ENCODE data around the gene TMED1. TPM values are rescaled to one million over a fixed set of nuclear protein-coding genes. Genes with fewer than 3 reads are reported as not detected.
A peak's percentile ranks its signal among the peaks of the same experiment; 100 is the strongest.

TMED1 gene
- total RNA-seq, 1 experiment from 2014 or later: 26.3 TPM

DNA sequence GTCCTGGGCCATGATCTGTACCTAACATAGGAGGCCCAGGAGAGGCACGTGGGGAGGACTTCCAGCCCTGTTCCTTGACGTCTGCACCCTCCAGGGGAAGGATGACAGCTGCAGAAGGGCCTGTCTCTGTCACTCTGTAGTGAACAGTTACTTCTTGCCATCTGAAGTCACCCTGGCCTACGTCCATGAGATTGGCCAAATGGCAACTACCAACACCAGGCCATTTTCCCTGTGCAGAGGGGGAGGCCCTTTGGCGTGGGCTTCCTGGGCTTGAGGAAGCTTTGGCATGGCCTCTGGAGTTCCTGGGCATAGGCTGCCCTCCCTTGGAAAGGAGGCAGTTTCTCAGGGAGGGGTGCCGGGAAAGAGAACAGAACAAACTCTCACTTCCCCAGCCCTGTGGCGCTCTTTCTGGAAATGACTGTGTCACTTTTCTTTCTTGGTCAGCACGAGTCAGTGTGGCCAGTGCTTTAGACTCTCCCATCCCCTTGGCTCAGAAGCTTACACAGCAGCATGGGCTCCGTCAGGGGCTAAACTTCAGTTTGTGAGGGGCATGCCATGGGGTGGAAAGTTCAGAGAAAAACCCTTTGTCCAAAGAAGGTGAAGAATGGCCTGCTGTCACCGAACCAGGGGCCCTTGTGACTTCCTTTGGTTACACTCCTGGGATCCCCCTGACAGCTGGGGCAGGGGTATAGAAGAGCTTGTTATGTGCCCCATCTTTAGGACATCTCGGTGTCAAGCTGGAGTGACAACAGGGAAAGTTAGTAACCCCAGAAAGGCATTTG is 40.6 kb upstream of the TMED1 start:
- no peaks in the 10 kb centered on the region for H3K9me2 ChIP-seq (ENCODE audit: insufficient read depth)
- BruUV-seq (replicated peaks): no TSS peak
- no peak overlapping the region for H3K9ac ChIP-seq (ENCODE audit: low read length)
- no peaks in the 10 kb centered on the region for H4K20me1 ChIP-seq (ENCODE audit: insufficient read depth)
- H3K27ac ChIP-seq (ENCODE audit: low read depth, low read length): peak overlapping the region; percentile 17; the same call in 1 of the 2 replicates
- H2AFZ ChIP-seq (ENCODE audit: low read depth, low read length, poor library complexity, severe bottlenecking): no peak overlapping the region
- peaks cover 99% of the 10 kb centered on the region for H3K79me2 ChIP-seq (ENCODE audit: insufficient read depth, low read length)
- TF ChIP-seq, protein P1, sequence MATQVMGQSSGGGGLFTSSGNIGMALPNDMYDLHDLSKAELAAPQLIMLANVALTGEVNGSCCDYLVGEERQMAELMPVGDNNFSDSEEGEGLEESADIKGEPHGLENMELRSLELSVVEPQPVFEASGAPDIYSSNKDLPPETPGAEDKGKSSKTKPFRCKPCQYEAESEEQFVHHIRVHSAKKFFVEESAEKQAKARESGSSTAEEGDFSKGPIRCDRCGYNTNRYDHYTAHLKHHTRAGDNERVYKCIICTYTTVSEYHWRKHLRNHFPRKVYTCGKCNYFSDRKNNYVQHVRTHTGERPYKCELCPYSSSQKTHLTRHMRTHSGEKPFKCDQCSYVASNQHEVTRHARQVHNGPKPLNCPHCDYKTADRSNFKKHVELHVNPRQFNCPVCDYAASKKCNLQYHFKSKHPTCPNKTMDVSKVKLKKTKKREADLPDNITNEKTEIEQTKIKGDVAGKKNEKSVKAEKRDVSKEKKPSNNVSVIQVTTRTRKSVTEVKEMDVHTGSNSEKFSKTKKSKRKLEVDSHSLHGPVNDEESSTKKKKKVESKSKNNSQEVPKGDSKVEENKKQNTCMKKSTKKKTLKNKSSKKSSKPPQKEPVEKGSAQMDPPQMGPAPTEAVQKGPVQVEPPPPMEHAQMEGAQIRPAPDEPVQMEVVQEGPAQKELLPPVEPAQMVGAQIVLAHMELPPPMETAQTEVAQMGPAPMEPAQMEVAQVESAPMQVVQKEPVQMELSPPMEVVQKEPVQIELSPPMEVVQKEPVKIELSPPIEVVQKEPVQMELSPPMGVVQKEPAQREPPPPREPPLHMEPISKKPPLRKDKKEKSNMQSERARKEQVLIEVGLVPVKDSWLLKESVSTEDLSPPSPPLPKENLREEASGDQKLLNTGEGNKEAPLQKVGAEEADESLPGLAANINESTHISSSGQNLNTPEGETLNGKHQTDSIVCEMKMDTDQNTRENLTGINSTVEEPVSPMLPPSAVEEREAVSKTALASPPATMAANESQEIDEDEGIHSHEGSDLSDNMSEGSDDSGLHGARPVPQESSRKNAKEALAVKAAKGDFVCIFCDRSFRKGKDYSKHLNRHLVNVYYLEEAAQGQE (IDR thresholded peaks at IDR 0.05; ENCODE audit: low read depth): no peak
- TF ChIP-seq POLR2AphosphoS5 (IDR thresholded peaks at IDR 0.05; ENCODE audit: low read depth, low read length): no peak
- TF ChIP-seq SIN3A (IDR thresholded peaks at IDR 0.05; ENCODE audit: low read depth): no peak
- no peak for TF ChIP-seq YY1 (IDR thresholded peaks at IDR 0.05; ENCODE audit: extremely low read depth, insufficient replicate concordance, low read depth, low read length)
- TF ChIP-seq SP1 (IDR thresholded peaks at IDR 0.05; ENCODE audit: low read depth): no peak
- no peak for TF ChIP-seq RAD21 (IDR thresholded peaks at IDR 0.05; ENCODE audit: low read depth)
- TF ChIP-seq ZFX (IDR thresholded peaks at IDR 0.05): no peak
- no peak for TF ChIP-seq CEBPB (IDR thresholded peaks at IDR 0.05; ENCODE audit: low read depth)
- no peak for TF ChIP-seq ATF3 (IDR thresholded peaks at IDR 0.05)
- no peak for TF ChIP-seq JUND (IDR thresholded peaks at IDR 0.05)
- no peak for TF ChIP-seq TCF7L2 (IDR thresholded peaks at IDR 0.05; ENCODE audit: borderline replicate concordance, extremely low read depth, insufficient read depth, insufficient read length)
- TF ChIP-seq EGR1 (IDR thresholded peaks at IDR 0.05; ENCODE audit: low read depth): no peak
- no peak for TF ChIP-seq CTCF (IDR thresholded peaks at IDR 0.05 in 2 of 3, conservative IDR thresholded peaks at IDR 0.05 in 1 of 3; ENCODE audit: borderline replicate concordance in 1 of 3, insufficient read depth in 1 of 3, low read depth in 2 of 3, low read length in 2 of 3)
- TF ChIP-seq FOSL1 (IDR thresholded peaks at IDR 0.05; ENCODE audit: low read depth): no peak
- TF ChIP-seq ELF1 (IDR thresholded peaks at IDR 0.05; ENCODE audit: borderline replicate concordance, low read depth): no peak
- TF ChIP-seq, protein P2, sequence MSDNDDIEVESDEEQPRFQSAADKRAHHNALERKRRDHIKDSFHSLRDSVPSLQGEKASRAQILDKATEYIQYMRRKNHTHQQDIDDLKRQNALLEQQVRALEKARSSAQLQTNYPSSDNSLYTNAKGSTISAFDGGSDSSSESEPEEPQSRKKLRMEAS (IDR thresholded peaks at IDR 0.05): no peak
- intact Hi-C loops (cut with micrococcal nuclease): no loop called here
- ChIA-PET CTCF (interaction anchor here (0.9 to 1.2 kb wide), 2 partner anchors 12 to 60 kb away, joined by 3 to 4 read pairs; no protein-coding TSS in a partner anchor), POLR2A (no interaction called here), RAD21 (ENCODE audit: low non-redundant PET in 1 of 2, low total read pairs in 2 of 2, uncharacterized antibody in 2 of 2, unreplicated experiment in 2 of 2) (no interaction called here)
- no peak for ATAC-seq
- DNase-seq (ENCODE audit: low read depth, low spot score): no peak
- H3K36me3 ChIP-seq (ENCODE audit: control insufficient read depth in 1 of 2, insufficient read depth in 2 of 2, low read length in 2 of 2): no peaks in the 10 kb centered on the region
- H3K27me3 ChIP-seq (ENCODE audit: insufficient read depth, low read length): no peaks in the 10 kb centered on the region
- H3K4me3 ChIP-seq (replicated peaks in 1 of 2; ENCODE audit: low read depth in 1 of 2, low read length in 2 of 2): no peak overlapping the region
- peaks cover 39 to 76% of the 10 kb centered on the region in 2 experiments for H3K4me1 ChIP-seq (ENCODE audit: control insufficient read depth in 1 of 2, insufficient read depth in 2 of 2, low read length in 2 of 2)
- H3K9me3 ChIP-seq (ENCODE audit: control insufficient read depth in 1 of 2, insufficient read depth in 1 of 2, low read depth in 1 of 2, low read length in 2 of 2): no peaks in the 10 kb centered on the region
- no peak overlapping the region for H3K4me2 ChIP-seq (ENCODE audit: low read length)
